ENCODE data around the gene CFAP299.
"Not testable (repeated sequence)": the region's sequence is repeated elsewhere in the genome, so short reads cannot be mapped to it uniquely, and the experiment has no call there.

GRCh38 chr4:80439294-80440061 is 103.9 kb downstream of the CFAP299 start:
- TF ChIP-seq HDAC2 (IDR thresholded peaks at IDR 0.05); CTCF (IDR thresholded peaks at IDR 0.05); CBX2 (IDR thresholded peaks at IDR 0.05; ENCODE audit: borderline replicate concordance, low read depth); CEBPB (IDR thresholded peaks at IDR 0.05); CHD2 (IDR thresholded peaks at IDR 0.05; ENCODE audit: low read length, partially characterized antibody); REST (IDR thresholded peaks at IDR 0.05); EHMT2 (IDR thresholded peaks at IDR 0.05; ENCODE audit: low read depth): not testable (repeated sequence)

Measured in A549 (cell line).